PC-9 (cell line): ENCODE measurements around the gene GZMB.

Experiments used
- EZH2 ChIP-seq: fragments of 200-600 bp; sonication (generic); IDR thresholded peaks from 2 replicates; pipeline ENCODE4 v1.8.0; 2017; ENCODE audit warnings: antibody characterized with exemption, low read depth
- TF ChIP-seq, protein P1 (sequence below): fragments of 200-600 bp; sonication (generic); conservative IDR thresholded peaks from 2 replicates; pipeline ENCODE4 v1.6.1; 2017; ENCODE audit warnings: mixed run types, antibody characterized with exemption, mild to moderate bottlenecking, moderate library complexity

- TF ChIP-seq, protein P1, sequence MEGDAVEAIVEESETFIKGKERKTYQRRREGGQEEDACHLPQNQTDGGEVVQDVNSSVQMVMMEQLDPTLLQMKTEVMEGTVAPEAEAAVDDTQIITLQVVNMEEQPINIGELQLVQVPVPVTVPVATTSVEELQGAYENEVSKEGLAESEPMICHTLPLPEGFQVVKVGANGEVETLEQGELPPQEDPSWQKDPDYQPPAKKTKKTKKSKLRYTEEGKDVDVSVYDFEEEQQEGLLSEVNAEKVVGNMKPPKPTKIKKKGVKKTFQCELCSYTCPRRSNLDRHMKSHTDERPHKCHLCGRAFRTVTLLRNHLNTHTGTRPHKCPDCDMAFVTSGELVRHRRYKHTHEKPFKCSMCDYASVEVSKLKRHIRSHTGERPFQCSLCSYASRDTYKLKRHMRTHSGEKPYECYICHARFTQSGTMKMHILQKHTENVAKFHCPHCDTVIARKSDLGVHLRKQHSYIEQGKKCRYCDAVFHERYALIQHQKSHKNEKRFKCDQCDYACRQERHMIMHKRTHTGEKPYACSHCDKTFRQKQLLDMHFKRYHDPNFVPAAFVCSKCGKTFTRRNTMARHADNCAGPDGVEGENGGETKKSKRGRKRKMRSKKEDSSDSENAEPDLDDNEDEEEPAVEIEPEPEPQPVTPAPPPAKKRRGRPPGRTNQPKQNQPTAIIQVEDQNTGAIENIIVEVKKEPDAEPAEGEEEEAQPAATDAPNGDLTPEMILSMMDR = no peak
- TF ChIP-seq EZH2 = no peak
These were observed 35.7 kb upstream of the GZMB start for GRCh38 chr14:24669651-24670050.
